PC-9 (cell line): ENCODE measurements around the gene IL34.

Experiments
- EZH2 ChIP-seq: fragments of 200-600 bp; sonication (generic); IDR thresholded peaks from 2 replicates; pipeline ENCODE4 v1.8.0; 2017; ENCODE audit warnings: antibody characterized with exemption, low read depth
- TF ChIP-seq, protein P1 (sequence below): fragments of 200-600 bp; sonication (generic); conservative IDR thresholded peaks from 2 replicates; pipeline ENCODE4 v1.6.1; 2017; ENCODE audit warnings: mixed run types, antibody characterized with exemption, mild to moderate bottlenecking, moderate library complexity

DNA sequence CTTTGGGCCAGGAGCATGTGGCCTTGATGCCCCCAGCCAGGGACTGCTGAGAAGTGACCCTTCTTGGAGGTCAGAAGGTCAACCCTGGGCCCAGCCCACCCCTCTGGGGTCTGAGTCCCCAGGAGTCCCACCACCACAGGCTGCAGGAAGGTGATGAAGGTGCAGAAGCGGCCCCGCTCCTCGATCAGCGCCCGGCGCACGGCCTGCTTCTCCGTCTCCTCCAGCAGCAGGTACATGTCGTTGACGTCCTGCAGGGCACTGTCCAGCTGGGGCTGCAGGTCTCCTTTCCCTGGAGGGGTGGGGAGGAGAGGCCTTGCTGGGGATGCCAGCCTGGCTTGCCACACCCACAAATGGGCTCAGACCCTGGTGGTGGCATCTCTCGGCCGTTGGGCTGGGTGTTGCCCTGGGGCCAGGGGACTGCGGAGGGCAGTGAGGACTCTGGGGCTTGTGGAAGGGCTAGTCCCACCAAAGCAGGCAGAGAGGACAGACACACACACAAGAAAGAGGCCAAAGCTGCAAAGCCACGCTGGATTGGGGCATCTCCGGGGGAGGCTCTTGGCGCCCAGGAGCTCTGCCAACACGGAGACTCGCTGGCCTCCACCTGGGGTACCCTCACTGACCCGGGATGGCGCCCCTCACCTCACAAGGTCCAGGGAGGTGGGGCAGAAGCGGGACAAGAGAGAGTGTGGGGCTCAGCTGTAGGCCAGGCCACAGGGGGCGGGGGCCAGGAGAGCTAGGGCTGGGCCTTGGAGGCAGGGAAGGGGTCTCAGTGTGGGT is 31.9 kb downstream of the IL34 start:
- TF ChIP-seq, protein P1, sequence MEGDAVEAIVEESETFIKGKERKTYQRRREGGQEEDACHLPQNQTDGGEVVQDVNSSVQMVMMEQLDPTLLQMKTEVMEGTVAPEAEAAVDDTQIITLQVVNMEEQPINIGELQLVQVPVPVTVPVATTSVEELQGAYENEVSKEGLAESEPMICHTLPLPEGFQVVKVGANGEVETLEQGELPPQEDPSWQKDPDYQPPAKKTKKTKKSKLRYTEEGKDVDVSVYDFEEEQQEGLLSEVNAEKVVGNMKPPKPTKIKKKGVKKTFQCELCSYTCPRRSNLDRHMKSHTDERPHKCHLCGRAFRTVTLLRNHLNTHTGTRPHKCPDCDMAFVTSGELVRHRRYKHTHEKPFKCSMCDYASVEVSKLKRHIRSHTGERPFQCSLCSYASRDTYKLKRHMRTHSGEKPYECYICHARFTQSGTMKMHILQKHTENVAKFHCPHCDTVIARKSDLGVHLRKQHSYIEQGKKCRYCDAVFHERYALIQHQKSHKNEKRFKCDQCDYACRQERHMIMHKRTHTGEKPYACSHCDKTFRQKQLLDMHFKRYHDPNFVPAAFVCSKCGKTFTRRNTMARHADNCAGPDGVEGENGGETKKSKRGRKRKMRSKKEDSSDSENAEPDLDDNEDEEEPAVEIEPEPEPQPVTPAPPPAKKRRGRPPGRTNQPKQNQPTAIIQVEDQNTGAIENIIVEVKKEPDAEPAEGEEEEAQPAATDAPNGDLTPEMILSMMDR, result no peak
- TF ChIP-seq EZH2, result no peak
